Measurements from ENCODE around the gene IP6K3. TPM values are rescaled to one million over a fixed set of nuclear protein-coding genes. Genes with fewer than 3 reads are reported as not detected.
A peak's percentile ranks its signal among the peaks of the same experiment; 100 is the strongest.

Gene IP6K3, protein sequence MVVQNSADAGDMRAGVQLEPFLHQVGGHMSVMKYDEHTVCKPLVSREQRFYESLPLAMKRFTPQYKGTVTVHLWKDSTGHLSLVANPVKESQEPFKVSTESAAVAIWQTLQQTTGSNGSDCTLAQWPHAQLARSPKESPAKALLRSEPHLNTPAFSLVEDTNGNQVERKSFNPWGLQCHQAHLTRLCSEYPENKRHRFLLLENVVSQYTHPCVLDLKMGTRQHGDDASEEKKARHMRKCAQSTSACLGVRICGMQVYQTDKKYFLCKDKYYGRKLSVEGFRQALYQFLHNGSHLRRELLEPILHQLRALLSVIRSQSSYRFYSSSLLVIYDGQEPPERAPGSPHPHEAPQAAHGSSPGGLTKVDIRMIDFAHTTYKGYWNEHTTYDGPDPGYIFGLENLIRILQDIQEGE
- polyA plus RNA-seq (ENCODE audit: insufficient read length): 33.1 TPM

GRCh38 chr6:33746651-33747100 lies at the start of gene IP6K3:
TSS of gene IP6K3 (minus strand) at chr6:33746905. CDS start at chr6:33735476, 11,429 bp downstream.
- no peak for DNase-seq (ENCODE audit: low read depth)

DNA sequence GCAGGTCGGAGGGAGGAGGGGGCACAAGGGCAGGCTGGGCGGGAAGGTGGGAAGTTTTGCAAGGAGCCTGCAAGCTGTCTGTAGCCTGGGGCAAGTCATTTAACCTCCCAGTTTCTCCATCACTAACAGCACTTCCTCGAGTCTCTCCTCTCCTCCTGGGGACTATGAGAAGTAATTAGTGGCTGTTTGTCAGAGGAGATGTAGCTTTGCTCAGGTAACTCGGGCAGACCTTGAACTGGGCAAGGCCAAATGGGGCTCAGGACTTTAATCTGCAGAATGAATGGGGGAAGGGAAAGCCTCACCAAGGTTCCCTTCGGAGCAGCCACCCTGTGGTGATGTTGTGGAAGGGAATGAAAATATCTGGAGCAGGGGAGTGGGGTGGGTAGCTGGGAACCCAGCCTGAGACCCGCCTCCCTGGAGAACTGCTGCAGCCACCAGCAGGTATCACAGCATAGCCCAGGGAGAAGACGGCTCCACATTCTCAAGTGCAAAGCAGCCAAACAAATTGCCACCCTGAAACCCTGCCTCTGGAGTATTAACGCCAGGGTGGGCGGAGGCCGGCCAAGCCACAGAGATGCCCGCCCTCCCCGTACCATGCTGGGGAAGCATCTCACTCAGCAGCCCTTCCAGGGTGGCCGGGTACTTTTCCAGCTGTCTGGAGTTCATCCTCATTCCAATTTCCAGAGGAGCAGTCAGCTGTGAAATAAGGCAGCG lies 48.4 kb upstream of the IP6K3 start:
- DNase-seq (ENCODE audit: low read depth): no peak

DNA sequence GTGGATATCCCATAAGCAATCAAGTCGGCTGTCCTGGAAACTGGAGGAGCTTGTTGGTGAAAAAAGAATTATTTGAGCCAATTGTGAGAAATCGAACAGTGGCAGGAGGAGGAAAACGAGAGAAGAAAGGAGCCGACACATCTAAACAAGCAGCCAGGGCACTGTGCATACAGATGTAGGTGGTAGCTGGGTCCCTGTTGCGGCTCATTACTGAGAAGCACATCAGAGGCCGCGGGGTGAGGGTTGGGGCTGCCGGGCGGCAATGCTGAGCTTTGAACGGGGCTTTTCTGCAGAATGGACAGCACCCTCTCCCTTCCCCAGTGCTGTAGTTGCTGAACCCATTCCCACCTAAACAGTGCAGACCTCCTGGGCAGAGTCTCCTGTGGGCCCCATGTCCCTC lies 46.3 kb upstream of the IP6K3 start:
- DNase-seq (ENCODE audit: low read depth): no peak

DNA sequence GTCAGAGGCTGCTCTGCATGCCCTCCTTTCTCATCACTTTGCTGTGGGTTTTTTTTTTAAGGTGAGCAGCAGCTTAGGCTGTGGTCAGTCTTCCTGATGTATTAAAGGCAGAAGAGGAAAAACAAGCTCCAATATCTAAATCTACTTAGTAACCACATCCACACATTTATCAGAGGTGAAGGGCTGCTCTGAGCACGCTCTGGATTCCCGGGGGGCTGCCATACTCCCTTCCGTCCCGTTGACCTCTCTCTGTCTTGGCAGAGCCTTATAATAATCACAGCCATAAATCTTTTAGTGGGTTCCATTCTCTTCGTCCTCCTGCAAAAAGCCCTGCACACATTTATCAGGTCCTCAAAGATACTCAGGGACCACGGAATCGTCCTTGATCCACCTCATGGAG lies 44.9 kb upstream of the IP6K3 start:
- no peak for DNase-seq (ENCODE audit: low read depth)

DNA sequence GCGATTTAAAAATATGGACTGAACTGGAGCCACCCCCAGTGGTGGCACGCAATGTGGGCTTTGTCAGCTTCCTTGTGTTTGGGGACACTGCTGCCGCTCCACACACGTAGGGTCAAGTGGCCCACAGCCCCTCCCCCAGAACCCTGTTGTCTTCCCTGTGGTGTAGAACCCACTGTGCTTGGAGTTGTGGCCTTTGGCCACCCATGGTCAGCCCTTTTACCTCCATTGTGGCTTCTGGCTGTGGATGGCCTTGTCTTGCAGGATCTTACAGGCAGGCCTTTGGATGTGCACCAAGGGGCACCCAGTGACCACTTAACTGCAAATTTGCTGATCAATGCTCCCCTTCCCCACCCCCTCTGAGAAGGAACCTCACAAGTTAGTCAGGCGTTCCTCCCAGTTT lies 44.2 kb upstream of the IP6K3 start:
- DNase-seq (ENCODE audit: low read depth): no peak

GRCh38 chr6:33790379-33790778 lies 43.7 kb upstream of the IP6K3 start:
- DNase-seq (ENCODE audit: low read depth): no peak

GRCh38 chr6:33789550-33789895 lies 42.8 kb upstream of the IP6K3 start:
- DNase-seq (ENCODE audit: low read depth): no peak

GRCh38 chr6:33788694-33789549 lies 42.2 kb upstream of the IP6K3 start, which contains the start of gene LEMD2:
TSS of gene LEMD2 (minus strand) at chr6:33789130. CDS start at chr6:33789116, 14 bp downstream.
- DNase-seq (ENCODE audit: low read depth): peak; percentile 82

- DNase-seq (ENCODE audit: low read depth): peak; percentile 67
Measured at GRCh38 chr6:33787954-33788693, 41.4 kb upstream of the IP6K3 start.

GRCh38 chr6:33787346-33787953 lies 40.7 kb upstream of the IP6K3 start:
- DNase-seq (ENCODE audit: low read depth): no peak

GRCh38 chr6:33786736-33787135 lies 40.0 kb upstream of the IP6K3 start:
- DNase-seq (ENCODE audit: low read depth): no peak

DNA sequence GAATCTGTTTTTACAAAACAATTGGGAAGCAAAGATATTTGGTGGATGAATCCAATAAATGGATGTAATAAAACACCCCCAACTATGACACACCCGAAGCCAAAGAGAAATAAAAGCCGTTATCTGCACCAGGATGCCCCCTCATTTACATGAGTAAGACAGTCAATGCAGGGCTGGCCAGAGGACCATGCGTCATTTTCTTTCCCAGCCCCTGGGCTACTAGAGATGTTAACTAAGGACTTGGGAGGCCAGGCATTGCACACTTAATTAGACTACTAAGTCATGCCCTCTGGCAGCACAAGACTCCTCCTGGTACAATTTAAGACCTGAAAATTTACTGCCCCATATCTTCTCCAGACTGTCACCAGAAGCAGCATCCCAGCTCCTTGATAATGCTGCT lies 39.1 kb upstream of the IP6K3 start:
- no peak for DNase-seq (ENCODE audit: low read depth)

- no peak for DNase-seq (ENCODE audit: low read depth)
Measured at GRCh38 chr6:33784787-33785186, 38.1 kb upstream of the IP6K3 start.

DNA sequence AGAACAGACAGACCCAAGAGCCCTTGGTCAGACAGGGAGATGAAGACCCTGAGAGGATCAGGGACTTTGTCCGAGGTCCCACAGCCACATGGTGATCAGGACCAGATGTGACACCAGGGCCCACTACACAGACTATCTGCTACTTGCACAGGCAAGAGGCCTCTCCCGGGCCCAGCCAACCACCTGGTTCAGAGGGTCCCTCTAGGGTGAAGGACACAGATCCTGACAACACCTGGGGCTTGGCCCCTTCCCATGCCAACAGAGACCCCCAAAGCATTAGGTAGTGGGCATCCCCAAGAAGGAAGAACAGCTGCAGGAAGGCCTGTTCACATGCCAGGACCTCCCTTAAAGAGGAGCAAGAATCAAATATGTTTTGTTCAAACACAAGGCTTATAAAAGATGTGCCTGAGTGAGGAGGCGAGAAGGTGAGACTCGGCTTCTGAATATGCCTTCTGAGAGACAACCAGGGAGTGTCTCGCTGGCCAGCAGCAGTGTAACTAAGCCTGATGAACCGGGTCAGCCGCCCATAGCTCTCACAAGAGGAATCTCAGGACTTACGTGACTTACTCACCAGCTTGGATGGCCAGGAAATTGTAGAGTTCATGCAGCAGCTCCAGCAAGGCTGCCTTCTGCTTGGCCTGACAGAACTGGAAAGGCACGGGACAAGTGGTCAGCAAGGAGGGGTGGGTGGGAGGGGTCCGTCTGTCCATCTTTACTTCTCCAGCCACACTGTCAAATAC lies 37.2 kb upstream of the IP6K3 start:
- no peak for DNase-seq (ENCODE audit: low read depth)

DNA sequence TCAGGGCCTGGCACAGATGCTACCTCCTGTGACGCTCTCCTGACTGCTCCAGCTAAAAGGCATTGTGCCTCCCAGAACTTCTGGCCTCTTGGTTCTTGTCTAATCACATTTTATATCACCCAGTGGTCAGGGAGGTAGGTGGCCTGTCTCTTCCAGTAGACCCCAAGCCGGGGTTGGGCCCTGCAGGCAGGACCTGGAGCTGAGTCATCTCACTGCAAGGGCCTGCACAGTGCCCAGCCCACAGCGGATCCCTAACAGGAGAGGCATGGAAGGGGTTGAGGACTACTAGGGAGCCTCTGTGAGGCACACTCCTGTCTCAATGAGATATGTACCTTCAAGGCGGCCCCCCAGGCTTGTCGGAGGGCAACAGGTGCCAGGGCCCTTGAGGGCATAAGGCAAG lies 35.9 kb upstream of the IP6K3 start:
- DNase-seq (ENCODE audit: low read depth): no peak

GRCh38 chr6:33781131-33781975 lies 34.6 kb upstream of the IP6K3 start:
- DNase-seq (ENCODE audit: low read depth): no peak

DNA sequence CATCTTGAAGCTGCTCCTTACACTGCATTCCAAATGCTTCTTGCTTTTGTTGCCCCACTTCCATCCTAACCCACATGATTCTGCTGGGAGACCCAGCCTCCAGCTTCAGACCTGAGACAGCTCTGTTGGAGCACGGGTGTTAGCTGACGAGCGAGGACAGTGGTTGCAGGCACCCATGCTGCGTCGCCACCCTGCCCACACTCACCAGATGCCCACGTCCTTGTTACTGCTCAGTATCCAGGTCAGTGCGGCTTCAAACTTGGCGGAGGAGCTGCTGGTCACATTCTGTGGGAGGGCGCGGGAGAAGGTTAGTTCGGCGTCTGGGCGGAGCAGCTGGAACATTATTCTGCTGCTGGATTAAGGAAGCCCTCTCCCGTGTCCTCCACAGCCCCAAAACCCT lies 33.2 kb upstream of the IP6K3 start:
- no peak for DNase-seq (ENCODE audit: low read depth)

DNA sequence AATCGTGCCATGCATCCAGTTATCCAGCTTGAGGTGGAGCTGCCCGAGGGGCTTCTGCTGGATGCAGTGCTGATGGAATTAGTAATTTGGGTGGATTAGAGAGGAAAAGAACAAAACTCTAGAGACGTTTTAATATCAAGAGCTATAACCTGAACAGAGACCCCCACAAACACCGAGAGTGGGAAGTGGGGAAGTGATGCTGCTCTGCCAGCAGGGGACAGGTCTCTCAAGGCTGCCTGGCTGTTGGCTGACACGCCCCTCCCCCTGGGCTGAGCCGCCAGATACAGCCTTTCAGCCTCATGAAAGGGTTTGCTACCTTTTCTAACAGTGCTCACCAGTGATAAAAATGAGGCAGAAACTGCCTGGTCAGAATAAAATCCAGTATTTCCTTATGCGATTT lies 32.6 kb upstream of the IP6K3 start:
- no peak for DNase-seq (ENCODE audit: low read depth)

DNA sequence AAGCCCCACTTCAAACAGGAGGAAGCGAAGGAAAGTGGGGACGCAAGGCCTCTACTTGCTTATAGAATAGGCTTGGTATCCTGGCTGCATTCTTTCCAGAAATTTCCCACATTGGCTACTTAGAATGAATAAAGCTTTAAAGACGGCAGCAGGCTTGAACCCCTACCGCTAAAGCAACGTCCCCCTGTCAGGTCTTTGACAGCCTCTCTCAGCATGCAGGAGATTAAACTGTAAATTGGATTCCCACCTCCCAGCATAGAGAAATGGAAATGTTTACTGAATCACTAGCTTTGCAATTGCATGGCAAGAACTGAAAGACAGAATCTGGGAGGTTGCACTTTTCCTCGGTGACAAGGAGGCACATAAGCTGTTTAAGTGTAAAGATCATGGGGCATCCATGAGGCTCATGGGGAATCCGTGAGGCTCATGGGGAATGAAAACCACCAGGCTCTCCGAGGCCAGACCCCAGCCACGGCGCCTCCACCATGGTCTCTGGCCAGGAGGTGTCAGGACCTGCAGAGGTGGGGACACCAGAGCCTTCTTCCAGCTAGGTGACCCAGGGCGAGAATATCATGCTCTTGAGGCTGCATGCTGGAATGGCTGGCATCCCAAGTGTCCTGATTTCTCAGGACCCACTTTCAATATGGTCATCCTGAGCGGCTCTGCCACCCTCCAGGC lies 31.9 kb upstream of the IP6K3 start:
- no peak for DNase-seq (ENCODE audit: low read depth)
